HUES48 (cell line): ENCODE measurements around the gene CNGA3.
"Not testable (repeated sequence)": the region's sequence is repeated elsewhere in the genome, so short reads cannot be mapped to it uniquely, and the experiment has no call there.

ENCODE experiments used
- H3K27ac ChIP-seq: one replicate; pipeline ENCODE4 v1.7.0; 2013; ENCODE audit warnings: low read depth, low read length, inconsistent platforms
- H3K27me3 ChIP-seq: 2 replicates; pipeline ENCODE4 v1.6.1; 2013; ENCODE audit warnings: mild to moderate bottlenecking, low read length; ENCODE audit not compliant: control insufficient read depth, insufficient read depth
- H3K36me3 ChIP-seq: 2 replicates; pipeline ENCODE4 v1.6.1; 2013; ENCODE audit warnings: low read length; ENCODE audit not compliant: control insufficient read depth, insufficient read depth
- H3K4me1 ChIP-seq: 2 replicates; pipeline ENCODE4 v1.6.1; 2013; ENCODE audit warnings: mild to moderate bottlenecking, low read length; ENCODE audit not compliant: control insufficient read depth, insufficient read depth
- H3K4me3 ChIP-seq: 2 replicates; pipeline ENCODE4 v1.5.1; 2013; ENCODE audit warnings: mild to moderate bottlenecking, low read depth, low read length
- H3K9ac ChIP-seq: 2 replicates; pipeline ENCODE4 v1.6.1; 2013; ENCODE audit warnings: mild to moderate bottlenecking, low read depth, low read length, moderate library complexity
- H3K9me3 ChIP-seq: 2 replicates; pipeline ENCODE4 v1.6.1; 2013; ENCODE audit warnings: low read length; ENCODE audit not compliant: control insufficient read depth, insufficient read depth

Gene CNGA3

GRCh38 chr2:98426771-98427170 is 80.5 kb downstream of the CNGA3 start:
- peaks cover 14% of the 10 kb centered on the region for H3K9me3 ChIP-seq
- no peaks in the 10 kb centered on the region for H3K4me1 ChIP-seq
- H3K27ac ChIP-seq, result no peak overlapping the region
- no peak overlapping the region for H3K4me3 ChIP-seq
- H3K9ac ChIP-seq, result no peak overlapping the region
- H3K27me3 ChIP-seq, result no peaks in the 10 kb centered on the region
- no peaks in the 10 kb centered on the region for H3K36me3 ChIP-seq

GRCh38 chr2:98432145-98432544 is 85.9 kb downstream of the CNGA3 start:
- Histone ChIP-seq H3K4me1 (peaks cover 5% of the 10 kb centered on the region), H3K27ac (no peak overlapping the region), H3K9me3 (peaks cover 44% of the 10 kb centered on the region), H3K4me3 (no peak overlapping the region; the same call in 1 of the 2 replicates), H3K9ac (no peak overlapping the region), H3K27me3 (no peaks in the 10 kb centered on the region), H3K36me3 (no peaks in the 10 kb centered on the region)

DNA sequence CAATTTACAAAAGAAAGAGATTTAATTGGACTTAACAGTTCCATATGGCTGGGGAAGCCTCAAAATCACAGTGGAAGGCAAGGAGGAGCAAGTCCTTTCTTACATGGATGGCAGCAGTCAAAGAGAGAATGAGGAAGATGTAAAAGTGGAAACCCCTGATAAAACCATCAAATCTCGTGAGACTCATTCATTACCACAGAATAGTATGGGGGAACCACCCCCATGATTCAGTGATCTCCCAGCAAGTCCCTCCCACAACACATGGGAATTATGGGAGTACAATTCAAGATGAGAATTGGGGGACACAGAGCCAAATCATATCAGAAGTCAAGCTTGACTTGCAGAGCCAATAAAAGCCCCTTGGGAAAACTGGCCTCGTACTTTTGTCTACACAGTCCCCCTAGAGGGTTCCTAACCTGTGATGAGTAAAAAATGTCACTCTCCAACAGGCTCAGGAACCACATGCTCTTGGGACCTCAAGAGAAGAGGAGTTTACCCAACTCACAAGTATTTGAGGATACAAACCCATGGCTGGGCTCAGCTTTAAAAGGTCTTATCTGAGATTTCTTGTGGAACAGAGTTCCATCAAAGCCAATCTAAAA is 87.2 kb downstream of the CNGA3 start:
- no peaks in the 10 kb centered on the region for H3K36me3 ChIP-seq
- no peak overlapping the region for H3K9ac ChIP-seq
- H3K27me3 ChIP-seq, result no peaks in the 10 kb centered on the region
- no peak overlapping the region for H3K4me3 ChIP-seq
- no peak overlapping the region for H3K27ac ChIP-seq
- H3K4me1 ChIP-seq, result peaks cover 9% of the 10 kb centered on the region
- H3K9me3 ChIP-seq, result peaks cover 44% of the 10 kb centered on the region

GRCh38 chr2:98434492-98434891 is 88.2 kb downstream of the CNGA3 start:
- H3K4me1 ChIP-seq, result peaks cover 12% of the 10 kb centered on the region
- peaks cover 44% of the 10 kb centered on the region for H3K9me3 ChIP-seq
- no peak overlapping the region for H3K4me3 ChIP-seq
- no peak overlapping the region for H3K27ac ChIP-seq
- no peaks in the 10 kb centered on the region for H3K27me3 ChIP-seq
- no peaks in the 10 kb centered on the region for H3K36me3 ChIP-seq
- no peak overlapping the region for H3K9ac ChIP-seq

DNA sequence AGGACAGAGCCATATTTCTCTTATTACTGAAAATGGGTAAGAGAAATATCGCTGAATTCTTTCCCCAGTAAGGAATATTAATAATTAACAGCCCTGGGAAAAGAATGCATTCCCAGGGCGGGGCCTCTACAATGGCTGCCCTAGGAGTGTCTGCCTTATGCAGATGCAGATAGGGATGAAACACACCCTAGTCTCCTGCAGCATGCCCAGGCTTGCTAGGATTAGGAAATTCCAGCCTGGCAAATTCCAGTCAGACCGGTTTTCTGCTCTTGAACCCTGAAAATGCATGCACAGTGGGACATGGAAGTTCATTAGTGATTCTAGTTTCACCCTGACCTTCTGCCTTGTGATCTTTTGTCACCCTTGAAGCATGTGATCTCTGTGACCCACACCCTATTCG is 89.4 kb downstream of the CNGA3 start:
- Histone ChIP-seq H3K4me1 (peaks cover 12% of the 10 kb centered on the region), H3K9me3 (peaks cover 39% of the 10 kb centered on the region)
- H3K9ac ChIP-seq, H3K27me3 ChIP-seq, H3K27ac ChIP-seq, H3K4me3 ChIP-seq, H3K36me3 ChIP-seq: not testable (repeated sequence)

DNA sequence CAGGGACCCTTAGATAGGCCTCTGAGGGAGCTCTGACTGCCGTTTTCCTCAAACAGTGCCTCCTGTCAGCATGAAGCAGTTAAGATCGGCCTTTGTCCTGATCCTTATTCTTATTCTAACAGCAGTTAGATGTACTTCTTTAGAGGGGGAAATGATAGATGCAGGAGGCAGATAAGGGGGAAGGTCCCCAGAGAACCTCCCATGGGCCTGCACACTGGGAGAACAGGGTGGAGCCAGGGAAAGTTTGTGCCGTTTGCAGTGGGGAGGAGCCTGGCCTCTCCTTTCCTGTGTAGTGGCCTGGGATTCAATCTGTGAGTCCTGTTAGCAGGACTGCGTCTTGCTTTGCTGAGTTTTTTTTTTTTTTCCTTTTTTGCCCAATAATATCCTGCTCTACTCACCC is 90.5 kb downstream of the CNGA3 start:
- H3K27ac ChIP-seq, result no peak overlapping the region

DNA sequence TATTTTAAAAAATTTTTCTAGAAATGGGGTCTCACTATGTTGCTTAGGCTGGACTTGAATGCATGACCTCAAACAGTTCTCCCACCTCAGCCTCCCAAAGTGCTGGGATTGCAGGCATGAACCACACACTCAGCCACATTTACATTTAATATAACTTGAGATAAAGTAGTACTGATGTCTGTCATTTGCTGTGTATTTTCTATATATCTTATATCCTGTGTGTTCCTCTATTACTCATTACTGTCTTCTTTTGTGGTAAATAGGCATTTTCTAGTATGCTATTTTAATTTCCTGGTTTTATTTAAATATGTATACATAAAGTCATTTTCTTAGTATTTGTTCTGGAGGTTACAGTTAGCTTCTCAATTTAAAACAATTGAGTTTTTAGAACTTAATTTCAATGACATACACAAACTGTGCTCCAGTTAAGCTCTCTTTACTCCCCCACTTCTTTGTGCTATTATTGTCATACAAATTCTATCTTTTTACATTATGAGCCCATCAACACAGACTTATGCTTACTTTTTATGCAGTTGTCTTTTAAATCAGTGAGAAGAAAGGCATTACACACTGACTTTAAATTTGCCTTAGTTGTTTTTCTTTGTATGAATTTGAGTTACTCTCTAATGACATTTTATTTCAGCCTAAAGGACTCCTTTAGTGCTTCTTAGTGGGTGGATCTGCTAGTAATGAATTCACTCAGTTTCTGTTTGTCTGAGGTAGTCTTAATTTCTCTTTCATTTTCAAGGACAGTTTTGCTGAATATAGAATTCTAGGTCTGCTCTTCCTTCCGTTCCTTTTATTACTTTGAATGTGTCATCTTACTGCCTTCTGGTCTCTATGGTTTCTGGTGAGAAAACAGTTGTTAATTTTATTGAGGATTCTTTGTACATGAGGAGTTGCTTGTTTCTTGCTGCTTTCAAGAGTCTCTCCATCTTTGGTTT is 92.2 kb downstream of the CNGA3 start:
- Histone ChIP-seq H3K27me3 (no peaks in the 10 kb centered on the region), H3K4me1 (peaks cover 27% of the 10 kb centered on the region), H3K9ac (no peak overlapping the region), H3K36me3 (no peaks in the 10 kb centered on the region), H3K9me3 (peaks cover 23% of the 10 kb centered on the region), H3K4me3 (no peak overlapping the region), H3K27ac (no peak overlapping the region)

More for the DNA sequence above, 90.5 kb downstream of the CNGA3 start:
- Histone ChIP-seq H3K4me3 (0 out of 2 replicates have a peak overlapping the region, but pooled peaks have one; percentile 8), H3K9ac (peak overlapping the region; percentile 20; the same call in 1 of the 2 replicates), H3K36me3 (no peaks in the 10 kb centered on the region), H3K4me1 (peaks cover 14% of the 10 kb centered on the region), H3K27me3 (no peaks in the 10 kb centered on the region), H3K9me3 (peaks cover 38% of the 10 kb centered on the region)

DNA sequence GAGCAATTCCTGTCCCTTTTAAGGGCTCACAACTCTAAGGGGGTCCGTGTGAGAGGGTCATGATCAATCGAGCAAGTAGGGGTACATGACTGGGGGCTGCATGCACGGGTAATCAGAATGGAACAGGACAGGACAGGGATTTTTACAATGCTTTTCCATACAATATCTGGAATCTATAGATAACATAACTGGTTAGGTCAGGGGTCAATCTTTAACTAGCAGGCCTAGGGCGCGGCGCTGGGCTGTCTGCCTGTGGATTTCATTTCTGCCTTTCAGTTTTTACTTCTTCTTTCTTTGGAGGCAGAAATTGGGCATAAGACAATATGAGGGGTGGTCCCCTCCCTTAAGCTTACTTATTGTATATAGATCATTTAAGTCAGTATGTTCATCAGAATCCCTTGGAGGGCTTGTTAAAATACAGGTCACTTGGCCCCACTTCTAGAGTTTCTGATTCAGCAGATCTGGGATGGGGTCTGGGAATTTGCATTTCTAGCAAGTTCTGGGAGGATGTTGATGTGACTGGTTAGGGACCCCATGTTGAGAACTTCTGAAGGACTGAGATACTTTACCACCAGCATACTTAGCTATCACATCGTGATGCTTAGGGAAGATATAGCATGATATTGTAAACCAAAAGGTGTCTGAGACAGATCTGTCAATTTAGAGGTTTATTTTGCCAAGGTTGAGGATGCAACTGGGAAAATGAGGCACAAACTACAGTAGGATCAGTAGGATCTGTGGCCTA is 95.6 kb downstream of the CNGA3 start:
- Histone ChIP-seq H3K4me3 (no peak overlapping the region), H3K27ac (peak overlapping the region; percentile 93)

GRCh38 chr2:98442488-98442887 is 96.2 kb downstream of the CNGA3 start:
- Histone ChIP-seq H3K27ac (peak overlapping the region; percentile 93), H3K4me3 (no peak overlapping the region), H3K36me3 (no peaks in the 10 kb centered on the region), H3K9ac (no peak overlapping the region), H3K9me3 (0 out of 2 replicates have a peak, but pooled peaks cover 3% of the 10 kb centered on the region), H3K27me3 (no peaks in the 10 kb centered on the region), H3K4me1 (peaks cover 44% of the 10 kb centered on the region)

More for the DNA sequence above, 95.6 kb downstream of the CNGA3 start:
- Histone ChIP-seq H3K9ac (no peak overlapping the region), H3K9me3 (0 out of 2 replicates have a peak, but pooled peaks cover 3% of the 10 kb centered on the region), H3K4me1 (peaks cover 46% of the 10 kb centered on the region), H3K27me3 (no peaks in the 10 kb centered on the region), H3K36me3 (no peaks in the 10 kb centered on the region)

DNA sequence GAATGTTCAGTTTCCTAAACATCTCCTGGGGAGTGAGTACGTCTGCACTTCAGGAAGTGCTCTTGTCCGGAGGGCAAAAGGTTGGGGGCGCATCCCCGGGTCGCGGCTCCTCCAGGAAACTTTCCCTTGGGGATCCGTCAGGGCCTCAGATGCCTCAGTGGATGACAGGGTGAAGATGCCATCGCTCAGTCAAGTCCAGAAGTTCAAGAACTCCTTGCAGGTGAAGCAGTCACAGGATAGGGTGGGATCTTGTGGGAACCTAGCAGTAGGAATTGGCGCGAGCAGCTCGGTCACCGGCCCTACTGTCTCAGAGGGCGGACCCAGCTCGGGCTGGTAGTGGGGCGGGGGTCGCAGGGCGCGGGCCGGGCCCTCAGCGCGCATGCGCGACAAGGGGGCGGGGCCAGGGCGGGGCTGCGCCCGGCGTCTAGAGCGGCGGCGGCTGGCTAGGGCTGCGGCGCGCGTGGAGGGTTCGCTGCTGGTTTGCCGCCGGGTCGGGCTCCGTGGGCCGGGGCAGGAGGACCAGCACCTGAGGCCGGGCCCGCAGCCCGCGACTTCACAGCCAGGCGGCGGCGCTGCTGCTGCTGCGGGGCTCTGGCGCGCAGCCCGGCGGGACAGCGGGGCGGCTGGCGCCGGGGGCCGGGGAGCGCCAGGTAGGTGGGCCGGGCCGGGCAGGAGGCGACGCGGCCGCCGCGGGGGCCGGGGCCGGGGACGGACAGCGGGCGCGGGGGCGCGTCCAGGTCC is 98.3 kb downstream of the CNGA3 start, which contains the start of gene INPP4A:
INPP4A (plus strand) TSS at position 423 of the 741 bp plus-strand sequence. CDS start 75,191 bp downstream, outside the sequence.
- Histone ChIP-seq H3K36me3 (no peaks in the 10 kb centered on the region), H3K9me3 (0 out of 2 replicates have a peak, but pooled peaks cover 3% of the 10 kb centered on the region), H3K27me3 (no peaks in the 10 kb centered on the region), H3K4me3 (peak within 1 kb of the TSS; percentile 80), H3K4me1 (peaks cover 54% of the 10 kb centered on the region), H3K27ac (peak within 1 kb of the TSS; percentile 68), H3K9ac (peak within 1 kb of the TSS; percentile 28)
